PFSK-1 (cell line): ENCODE data around the gene KRT17.

Experiments
- FOXP2 ChIP-seq: optimal IDR thresholded peaks from 2 replicates; pipeline ENCODE3; 2011; ENCODE audit warnings: borderline replicate concordance, control low read depth, inconsistent platforms; ENCODE audit not compliant: insufficient read depth; ENCODE audit errors: extremely low read length, extremely low read depth
- POLR2AphosphoS5 ChIP-seq: IDR thresholded peaks from 2 replicates; pipeline ENCODE4 v1.6.1; 2012; ENCODE audit warnings: low read depth, mild to moderate bottlenecking, control low read depth, low read length, moderate library complexity
- SIN3A ChIP-seq: IDR thresholded peaks from 2 replicates; pipeline ENCODE4 v1.6.1; 2012; ENCODE audit warnings: mild to moderate bottlenecking, low read length, moderate library complexity, borderline replicate concordance; ENCODE audit not compliant: insufficient read depth
- TAF1 ChIP-seq: IDR thresholded peaks from 2 replicates; pipeline ENCODE4 v1.6.1; 2012; ENCODE audit warnings: low read length, control low read depth, borderline replicate concordance; ENCODE audit not compliant: insufficient read depth
- TF ChIP-seq, protein P1 (sequence below), 2 experiments: IDR thresholded peaks; 2 replicates each; pipeline versions ENCODE4 v1.6.1 to v1.8.0; 2011 to 2012; ENCODE audit warnings: low read depth in 2 of 2, low read length in 2 of 2, control low read depth in 1 of 2, inconsistent platforms in 1 of 2, mild to moderate bottlenecking in 1 of 2, moderate library complexity in 1 of 2; ENCODE audit not compliant: insufficient read depth in 1 of 2

Gene KRT17

DNA sequence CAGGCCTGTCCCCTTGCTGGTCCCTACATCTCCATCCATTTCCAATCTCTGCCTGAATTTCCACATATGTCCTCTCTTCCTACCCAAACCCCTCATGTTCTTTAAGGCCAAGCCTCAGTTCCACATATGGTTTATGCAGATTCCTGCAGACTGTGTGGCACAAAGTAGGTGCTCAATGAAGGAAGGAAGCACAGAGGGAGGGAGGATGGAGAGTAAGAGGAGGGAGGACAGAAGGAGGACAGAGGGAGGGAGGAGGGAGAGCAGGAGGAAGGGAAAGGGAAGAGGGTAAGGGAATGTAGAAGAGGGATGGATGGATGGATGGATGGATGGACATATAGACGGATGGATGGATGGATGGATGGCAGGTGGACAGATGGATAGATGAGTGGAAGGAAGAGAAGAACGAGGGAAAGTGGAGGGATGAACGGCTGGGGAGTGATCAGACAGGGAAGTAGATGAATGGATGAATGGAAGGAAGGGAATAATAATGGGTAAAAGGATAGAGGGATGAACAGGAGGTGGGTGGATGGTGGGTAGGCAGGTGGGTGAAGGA is 29.9 kb downstream of the KRT17 start:
- TF ChIP-seq SIN3A (no peak), POLR2AphosphoS5 (no peak), TAF1 (no peak), FOXP2 (no peak)
- TF ChIP-seq, protein P1, sequence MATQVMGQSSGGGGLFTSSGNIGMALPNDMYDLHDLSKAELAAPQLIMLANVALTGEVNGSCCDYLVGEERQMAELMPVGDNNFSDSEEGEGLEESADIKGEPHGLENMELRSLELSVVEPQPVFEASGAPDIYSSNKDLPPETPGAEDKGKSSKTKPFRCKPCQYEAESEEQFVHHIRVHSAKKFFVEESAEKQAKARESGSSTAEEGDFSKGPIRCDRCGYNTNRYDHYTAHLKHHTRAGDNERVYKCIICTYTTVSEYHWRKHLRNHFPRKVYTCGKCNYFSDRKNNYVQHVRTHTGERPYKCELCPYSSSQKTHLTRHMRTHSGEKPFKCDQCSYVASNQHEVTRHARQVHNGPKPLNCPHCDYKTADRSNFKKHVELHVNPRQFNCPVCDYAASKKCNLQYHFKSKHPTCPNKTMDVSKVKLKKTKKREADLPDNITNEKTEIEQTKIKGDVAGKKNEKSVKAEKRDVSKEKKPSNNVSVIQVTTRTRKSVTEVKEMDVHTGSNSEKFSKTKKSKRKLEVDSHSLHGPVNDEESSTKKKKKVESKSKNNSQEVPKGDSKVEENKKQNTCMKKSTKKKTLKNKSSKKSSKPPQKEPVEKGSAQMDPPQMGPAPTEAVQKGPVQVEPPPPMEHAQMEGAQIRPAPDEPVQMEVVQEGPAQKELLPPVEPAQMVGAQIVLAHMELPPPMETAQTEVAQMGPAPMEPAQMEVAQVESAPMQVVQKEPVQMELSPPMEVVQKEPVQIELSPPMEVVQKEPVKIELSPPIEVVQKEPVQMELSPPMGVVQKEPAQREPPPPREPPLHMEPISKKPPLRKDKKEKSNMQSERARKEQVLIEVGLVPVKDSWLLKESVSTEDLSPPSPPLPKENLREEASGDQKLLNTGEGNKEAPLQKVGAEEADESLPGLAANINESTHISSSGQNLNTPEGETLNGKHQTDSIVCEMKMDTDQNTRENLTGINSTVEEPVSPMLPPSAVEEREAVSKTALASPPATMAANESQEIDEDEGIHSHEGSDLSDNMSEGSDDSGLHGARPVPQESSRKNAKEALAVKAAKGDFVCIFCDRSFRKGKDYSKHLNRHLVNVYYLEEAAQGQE (IDR thresholded peaks at IDR 0.05; ENCODE audit: insufficient read depth in 1 of 2, low read depth in 2 of 2, low read length in 2 of 2) = no peak

DNA sequence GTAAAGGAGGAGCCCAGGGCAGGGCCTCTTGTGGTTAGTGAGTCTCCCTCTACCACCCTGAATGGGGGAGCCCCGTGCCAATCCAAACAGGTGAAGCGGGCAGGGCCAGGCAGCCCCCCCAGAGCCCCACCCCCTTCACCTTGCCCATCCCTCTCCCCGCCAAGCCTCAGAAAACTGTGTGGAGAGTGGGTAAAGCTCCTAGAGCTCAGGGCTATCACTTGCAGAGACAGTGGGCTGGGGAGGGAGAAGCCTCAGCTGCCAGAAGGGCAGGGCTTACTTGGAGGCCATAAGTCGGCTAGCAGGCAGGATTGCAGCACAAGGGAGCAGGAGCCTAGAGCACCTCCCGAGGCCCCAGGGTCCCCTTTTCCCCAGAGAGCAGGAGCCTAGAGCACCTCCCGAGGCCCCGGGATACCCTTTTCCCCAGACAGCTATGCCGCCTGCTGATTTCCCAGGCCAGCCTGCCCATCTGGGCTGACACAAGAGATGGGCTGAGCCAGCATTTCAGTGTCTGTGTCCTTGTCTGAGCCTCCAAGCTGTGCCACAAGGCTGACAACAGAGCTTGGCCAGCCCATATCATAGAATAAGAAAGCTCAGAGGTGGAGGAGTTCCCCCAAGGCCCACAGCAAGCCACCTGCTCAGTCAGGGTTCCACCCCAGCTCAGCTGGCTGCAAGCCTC is 30.9 kb downstream of the KRT17 start:
- TF ChIP-seq, protein P1 (IDR thresholded peaks at IDR 0.05; ENCODE audit: insufficient read depth in 1 of 2, low read depth in 2 of 2, low read length in 2 of 2) = no peak
- TF ChIP-seq SIN3A = no peak

DNA sequence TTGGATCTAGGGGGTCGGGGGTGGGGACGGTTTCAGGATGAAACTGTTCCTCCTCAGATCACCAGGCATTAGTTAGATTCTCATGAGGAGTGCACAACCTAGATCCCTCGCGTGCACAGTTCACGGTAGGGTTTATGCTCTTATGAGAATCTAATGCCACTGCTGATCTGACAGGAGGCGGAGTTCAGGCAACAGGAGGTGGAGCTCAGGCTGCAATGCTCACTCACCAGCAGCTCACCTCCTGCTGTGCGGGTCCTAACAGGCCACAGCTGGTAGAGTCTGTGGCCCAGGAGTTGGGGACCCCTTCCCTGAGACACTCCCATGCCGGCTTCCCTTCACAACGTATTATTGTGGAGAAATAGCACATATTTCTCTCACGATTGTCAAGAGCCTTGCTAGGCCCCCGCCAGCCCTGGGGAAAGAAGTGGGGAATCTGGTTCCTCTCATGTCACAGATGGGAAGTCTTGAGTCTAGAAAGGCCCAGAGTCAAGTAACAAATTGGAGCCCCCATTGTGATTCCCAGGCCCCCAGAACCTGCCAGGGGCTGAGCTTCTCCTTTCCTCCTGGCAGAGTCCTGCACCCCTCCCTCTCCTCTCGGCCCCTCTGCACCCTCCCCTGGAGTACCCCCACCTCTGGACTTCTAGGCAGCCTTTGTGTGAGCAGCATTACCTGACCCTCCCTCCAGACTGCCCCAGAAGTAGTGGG is 31.6 kb downstream of the KRT17 start:
- no peak for TF ChIP-seq POLR2AphosphoS5
- TF ChIP-seq, protein P1 (IDR thresholded peaks at IDR 0.05; ENCODE audit: insufficient read depth in 1 of 2, low read depth in 2 of 2, low read length in 2 of 2) = no peak
- no peak for TF ChIP-seq FOXP2
- TF ChIP-seq SIN3A = no peak
- TF ChIP-seq TAF1 = no peak

DNA sequence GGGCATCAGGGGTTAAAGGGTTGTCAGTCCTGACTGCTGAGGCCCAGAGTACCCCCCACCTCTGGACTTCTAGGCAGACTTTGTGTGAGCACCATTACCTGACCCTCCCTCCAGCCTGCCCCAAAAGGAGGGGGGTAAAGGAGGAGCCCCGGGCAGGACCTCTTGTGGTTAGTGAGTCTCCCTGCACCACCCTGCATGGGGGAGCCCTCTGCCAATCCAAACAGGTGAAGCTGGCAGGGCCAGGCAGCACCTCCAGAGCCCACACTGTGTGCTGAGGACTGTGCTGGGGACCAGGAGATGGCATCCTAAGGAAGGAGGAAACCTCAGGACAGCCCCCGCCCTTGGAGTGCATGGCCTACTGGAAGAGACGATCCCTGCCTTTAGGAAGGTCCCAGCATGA is 35.1 kb downstream of the KRT17 start:
- TF ChIP-seq, protein P1 (IDR thresholded peaks at IDR 0.05; ENCODE audit: insufficient read depth in 1 of 2, low read depth in 2 of 2, low read length in 2 of 2) = no peak
- TF ChIP-seq TAF1 (no peak), FOXP2 (no peak), SIN3A (no peak), POLR2AphosphoS5 (no peak)
